CD14-positive monocyte (primary cell): ENCODE data around the gene PDCD1. TPM values are rescaled to one million over a fixed set of nuclear protein-coding genes. Genes with fewer than 3 reads are reported as not detected.

ENCODE experiments used
- DNase-seq, 3 donors: peaks; one replicate each; pipeline ENCODE4 v3.0.0-alpha.2; 2011 to 2022
- H2AFZ ChIP-seq: 2 replicates; pipeline ENCODE4 v1.6.0; 2012; ENCODE audit warnings: mild to moderate bottlenecking, low read depth, low read length, inconsistent platforms; ENCODE audit not compliant: insufficient read depth, poor library complexity, severe bottlenecking
- H3K27ac ChIP-seq, 2 donors: 1 replicate in 1 of 2; 2 replicates in 1 of 2; pipeline ENCODE4 v1.5.1; 2012 to 2013; ENCODE audit warnings: low read length in 2 of 2, control low read depth in 1 of 2, inconsistent platforms in 1 of 2, low read depth in 1 of 2, mild to moderate bottlenecking in 1 of 2
- H3K27me3 ChIP-seq, 2 donors: one replicate each; pipeline versions ENCODE4 v1.6.0 to v1.6.1; 2011 to 2013; ENCODE audit warnings: low read length in 2 of 2; ENCODE audit not compliant: control insufficient read depth in 2 of 2, insufficient read depth in 2 of 2
- H3K36me3 ChIP-seq, 2 donors: replicated peaks in 1 of 2; 1 replicate in 1 of 2; 2 replicates in 1 of 2; pipeline versions ENCODE4 v1.5.1 to v1.6.1; 2012 to 2013; ENCODE audit warnings: low read length in 2 of 2, control low read depth in 1 of 2, inconsistent platforms in 1 of 2, mild to moderate bottlenecking in 1 of 2; ENCODE audit not compliant: insufficient read depth in 2 of 2, control insufficient read depth in 1 of 2
- H3K4me1 ChIP-seq, 2 donors: 1 replicate in 1 of 2; 2 replicates in 1 of 2; pipeline versions ENCODE4 v1.5.1 to v1.6.1; 2012 to 2013; ENCODE audit warnings: low read length in 2 of 2, control low read depth in 1 of 2, inconsistent platforms in 1 of 2, mild to moderate bottlenecking in 1 of 2, moderate library complexity in 1 of 2; ENCODE audit not compliant: insufficient read depth in 2 of 2, control insufficient read depth in 1 of 2
- H3K4me2 ChIP-seq: replicated peaks from 2 replicates; pipeline ENCODE3; 2012; ENCODE audit warnings: low read length, moderate library complexity, mild to moderate bottlenecking; ENCODE audit not compliant: poor library complexity, severe bottlenecking; ENCODE audit errors: extremely low read depth
- H3K4me3 ChIP-seq, 3 experiments: fragments of 200-600 bp in 1 of 3; sonication (generic) in 1 of 3; replicated peaks in 1 of 3; 1 replicate in 2 of 3; 2 replicates in 1 of 3; pipeline ENCODE4 v1.5.1; 2011 to 2013; ENCODE audit warnings: low read length in 3 of 3, mild to moderate bottlenecking in 3 of 3, control low read depth in 2 of 3, low read depth in 2 of 3, inconsistent platforms in 1 of 3, moderate library complexity in 1 of 3
- H3K79me2 ChIP-seq: 2 replicates; pipeline ENCODE4 v1.6.0; 2012; ENCODE audit warnings: mild to moderate bottlenecking, control low read depth, inconsistent platforms, low read length, moderate library complexity; ENCODE audit not compliant: insufficient read depth
- H3K9ac ChIP-seq: 2 replicates; pipeline ENCODE4 v1.6.0; 2017; ENCODE audit warnings: low read length, mild to moderate bottlenecking; ENCODE audit not compliant: insufficient read depth, poor library complexity, severe bottlenecking
- H3K9me3 ChIP-seq, 2 donors: replicated peaks in 1 of 2; 1 replicate in 1 of 2; 2 replicates in 1 of 2; pipeline versions ENCODE4 v1.5.1 to v1.6.1; 2012 to 2013; ENCODE audit warnings: low read length in 2 of 2, control low read depth in 1 of 2; ENCODE audit not compliant: control insufficient read depth in 1 of 2, insufficient read depth in 1 of 2
- H4K20me1 ChIP-seq: 2 replicates; pipeline ENCODE4 v1.6.0; 2012; ENCODE audit warnings: mild to moderate bottlenecking, low read length, control low read depth, moderate library complexity; ENCODE audit not compliant: insufficient read depth
- H3K27ac Mint-ChIP-seq, 7 donors: one replicate each; pipeline ENCODE4 v1.8.0; 2020; ENCODE audit warnings: mild to moderate bottlenecking in 7 of 7, mixed read lengths in 7 of 7, moderate library complexity in 6 of 7, inconsistent platforms in 2 of 7
- H3K27me3 Mint-ChIP-seq, 3 donors: one replicate each; pipeline ENCODE4 v1.8.0; 2021 to 2022; ENCODE audit warnings: low read depth in 3 of 3, mild to moderate bottlenecking in 3 of 3, mixed read lengths in 3 of 3, moderate library complexity in 3 of 3, inconsistent platforms in 1 of 3
- H3K36me3 Mint-ChIP-seq, 2 donors: one replicate each; pipeline ENCODE4 v1.8.0; 2020; ENCODE audit warnings: mixed read lengths in 2 of 2, inconsistent platforms in 1 of 2, mild to moderate bottlenecking in 1 of 2
- H3K4me1 Mint-ChIP-seq: one replicate; pipeline ENCODE4 v1.8.0; 2020; ENCODE audit warnings: mild to moderate bottlenecking, mixed read lengths
- H3K4me3 Mint-ChIP-seq, 2 donors: one replicate each; pipeline ENCODE4 v1.8.0; 2020; ENCODE audit warnings: mild to moderate bottlenecking in 2 of 2, mixed read lengths in 2 of 2, moderate library complexity in 1 of 2
- H3K9me3 Mint-ChIP-seq, 7 donors: one replicate each; pipeline ENCODE4 v1.8.0; 2020 to 2022; ENCODE audit warnings: mixed read lengths in 7 of 7, mild to moderate bottlenecking in 6 of 7, moderate library complexity in 6 of 7, inconsistent platforms in 2 of 7
- CTCF ChIP-seq: fragments of 200-600 bp; IDR thresholded peaks from one replicate; pipeline ENCODE4 v1.8.0; 2022; ENCODE audit warnings: antibody characterized with exemption, mild to moderate bottlenecking
- WGBS: methylation state at CpG from one replicate; pipeline ENCODE4 v1.1.5; 2013; ENCODE audit warnings: missing lambda C conversion rate; ENCODE audit not compliant: insufficient coverage; 5-methylcytosine and 5-hydroxymethylcytosine counted together
- intact Hi-C, 2 donors: fragments of 100-400 bp; cut with micrococcal nuclease; formaldehyde crosslinking; loops; one replicate each; pipeline versions ENCODE4 v1.15.0 to v1.15.1; 2023
- polyA plus RNA-seq, 3 donors: library from polyadenylated mRNA; depleted of rRNA in 1 of 3; unstranded in 2 of 3; stranded (reverse) in 1 of 3; fragments of 300-500 nt in 2 of 3; fragments of >200 nt in 1 of 3; fragmentation: Illumina TruSeq in 2 of 3; gene quantifications; 1 replicate in 2 of 3; 2 replicates in 1 of 3; pipeline ENCODE4 v1.2.3, GENCODE V29; 2012 to 2021

PDCD1 gene
- polyA plus RNA-seq, 3 donors = 0.08 TPM; not detected in 2

GRCh38 chr2:241817126-241817820 is 41.4 kb downstream of the PDCD1 start:
- peak overlapping the region; percentile 68 for H3K4me2 ChIP-seq
- 14% methylated on average over 6 of the region's 16 CpGs for WGBS
- H3K27me3 Mint-ChIP-seq = peaks cover 4 to 17% (median 10%) of the 10 kb centered on the region in 3 donors
- H3K4me3 ChIP-seq = peak overlapping the region in 1 of 3 experiments; percentile 59
- H3K27me3 ChIP-seq = no peaks in the 10 kb centered on the region
- H3K9ac ChIP-seq = peak overlapping the region; percentile 13
- intact Hi-C loops = no loop called here
- H3K79me2 ChIP-seq = no peaks in the 10 kb centered on the region
- H3K4me1 ChIP-seq = peaks cover 13 to 18% of the 10 kb centered on the region in 2 donors
- H3K27ac Mint-ChIP-seq = peak overlapping the region in 4 of 7 donors; percentile 26 to 72 (median 60)
- peaks cover 19% of the 10 kb centered on the region for H3K4me1 Mint-ChIP-seq
- no peaks in the 10 kb centered on the region for H3K9me3 ChIP-seq
- H4K20me1 ChIP-seq = no peaks in the 10 kb centered on the region
- no peaks in the 10 kb centered on the region for H3K36me3 Mint-ChIP-seq
- peaks cover 0 to 2% (median 0%) of the 10 kb centered on the region in 7 donors for H3K9me3 Mint-ChIP-seq
- peak overlapping the region; percentile 72 for H2AFZ ChIP-seq
- H3K27ac ChIP-seq = no peak overlapping the region
- H3K36me3 ChIP-seq = no peaks in the 10 kb centered on the region
- H3K4me3 Mint-ChIP-seq = peak overlapping the region; percentile 61 to 75
- no peak for TF ChIP-seq CTCF
- DNase-seq = peak in 2 of 3 donors; percentile 19 to 21

GRCh38 chr2:241816431-241817121 is 42.1 kb downstream of the PDCD1 start:
- peak overlapping the region; percentile 68 for H3K4me2 ChIP-seq
- intact Hi-C loops = no loop called here
- Mint-ChIP-seq H3K9me3 (peaks cover 0 to 2% (median 0%) of the 10 kb centered on the region in 7 donors), H3K27me3 (peaks cover 4 to 17% (median 10%) of the 10 kb centered on the region in 3 donors), H3K4me1 (peaks cover 17% of the 10 kb centered on the region), H3K4me3 (no peak overlapping the region), H3K36me3 (no peaks in the 10 kb centered on the region), H3K27ac (no peak overlapping the region)
- H3K27ac ChIP-seq = no peak overlapping the region
- peak overlapping the region in 1 of 3 experiments; percentile 59 for H3K4me3 ChIP-seq
- H3K9me3 ChIP-seq = no peaks in the 10 kb centered on the region
- no peak for DNase-seq
- WGBS = 83% methylated on average over 32 of the region's 33 CpGs
- H4K20me1 ChIP-seq = no peaks in the 10 kb centered on the region
- no peaks in the 10 kb centered on the region for H3K27me3 ChIP-seq
- peaks cover 13 to 18% of the 10 kb centered on the region in 2 donors for H3K4me1 ChIP-seq
- no peaks in the 10 kb centered on the region for H3K79me2 ChIP-seq
- TF ChIP-seq CTCF = no peak
- peak overlapping the region; percentile 72 for H2AFZ ChIP-seq
- no peaks in the 10 kb centered on the region for H3K36me3 ChIP-seq
- H3K9ac ChIP-seq = peak overlapping the region; percentile 13
